Activated naive CD4-positive, alpha-beta T cell treated with anti-CD3 and anti-CD28 coated beads, Interleukin-2, amount 50 U/mL, for 24 hours (primary cell): ENCODE data around the gene CTRL.
"Not testable (repeated sequence)": the region's sequence is repeated elsewhere in the genome, so short reads cannot be mapped to it uniquely, and the experiment has no call there.

ENCODE experiments used
- H3K27ac Mint-ChIP-seq: one replicate; pipeline ENCODE4 v1.8.0; 2021; ENCODE audit warnings: mild to moderate bottlenecking, mixed read lengths
- H3K27me3 Mint-ChIP-seq: one replicate; pipeline ENCODE4 v1.8.0; 2021; ENCODE audit warnings: mixed read lengths
- H3K36me3 Mint-ChIP-seq: one replicate; pipeline ENCODE4 v1.8.0; 2021; ENCODE audit warnings: mixed read lengths
- H3K4me1 Mint-ChIP-seq: one replicate; pipeline ENCODE4 v1.8.0; 2021; ENCODE audit warnings: mixed read lengths
- H3K4me3 Mint-ChIP-seq: one replicate; pipeline ENCODE4 v1.8.0; 2021; ENCODE audit warnings: mild to moderate bottlenecking, mixed read lengths
- H3K9me3 Mint-ChIP-seq: one replicate; pipeline ENCODE4 v1.8.0; 2021; ENCODE audit warnings: mixed read lengths

The CTRL gene

DNA sequence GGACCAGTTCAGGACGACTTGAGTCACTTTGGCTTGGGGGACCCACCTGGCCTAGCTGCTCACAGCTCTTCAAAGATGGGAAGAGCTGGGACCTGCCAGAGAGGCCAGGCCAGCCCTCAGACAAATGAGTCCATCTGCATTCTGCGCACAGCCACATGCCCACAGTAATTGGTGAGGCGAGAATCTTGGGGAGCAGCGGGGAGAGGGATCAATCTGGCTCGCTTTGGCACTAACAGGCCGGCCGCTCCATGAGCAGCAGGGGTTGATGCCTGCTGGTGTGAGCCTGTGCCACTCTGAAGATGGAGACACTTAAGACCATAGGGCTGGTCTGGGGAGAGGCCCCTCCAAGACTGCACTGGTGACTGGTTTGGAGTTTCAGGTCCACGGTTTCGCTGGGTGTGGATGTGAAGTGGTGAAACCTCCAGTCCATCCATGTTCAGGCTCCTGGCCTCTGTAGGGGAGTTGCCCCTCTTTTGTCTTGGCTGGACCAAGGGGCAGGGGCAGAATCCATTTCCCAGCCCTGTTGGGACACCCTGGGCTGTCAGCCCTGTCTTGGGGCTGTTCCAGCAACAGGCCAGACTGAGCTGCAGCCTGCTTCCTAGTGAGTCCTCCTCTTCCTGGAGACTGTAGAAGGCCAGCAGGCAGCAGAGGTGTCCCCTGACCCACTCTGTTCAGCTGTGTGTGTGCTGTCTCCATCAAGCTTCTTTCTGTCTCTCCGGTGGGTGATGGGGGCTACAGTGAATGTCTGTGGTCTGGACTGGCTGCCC lies 7.3 kb downstream of the CTRL start:
- H3K36me3 Mint-ChIP-seq, result no peaks in the 10 kb centered on the region
- no peaks in the 10 kb centered on the region for H3K9me3 Mint-ChIP-seq
- H3K4me1 Mint-ChIP-seq, result peaks cover 19% of the 10 kb centered on the region
- H3K4me3 Mint-ChIP-seq, result no peak overlapping the region
- no peaks in the 10 kb centered on the region for H3K27me3 Mint-ChIP-seq
- peak overlapping the region; percentile 62 for H3K27ac Mint-ChIP-seq

- no peaks in the 10 kb centered on the region for H3K9me3 Mint-ChIP-seq
- H3K4me3 Mint-ChIP-seq, result no peak overlapping the region
- no peaks in the 10 kb centered on the region for H3K36me3 Mint-ChIP-seq
- H3K27me3 Mint-ChIP-seq, result no peaks in the 10 kb centered on the region
- no peak overlapping the region for H3K27ac Mint-ChIP-seq
- peaks cover 18% of the 10 kb centered on the region for H3K4me1 Mint-ChIP-seq
Measured at GRCh38 chr16:67923414-67924116, 8.1 kb downstream of the CTRL start.

GRCh38 chr16:67922740-67923139 lies 8.9 kb downstream of the CTRL start:
- Mint-ChIP-seq H3K36me3 (no peaks in the 10 kb centered on the region), H3K27ac (peak overlapping the region; percentile 68), H3K27me3 (no peaks in the 10 kb centered on the region), H3K4me3 (no peak overlapping the region), H3K9me3 (no peaks in the 10 kb centered on the region), H3K4me1 (peaks cover 17% of the 10 kb centered on the region)

- peak overlapping the region; percentile 55 for H3K27ac Mint-ChIP-seq
- H3K4me3 Mint-ChIP-seq, result no peak overlapping the region
- peaks cover 22% of the 10 kb centered on the region for H3K4me1 Mint-ChIP-seq
- H3K9me3 Mint-ChIP-seq, result no peaks in the 10 kb centered on the region
- H3K27me3 Mint-ChIP-seq, result no peaks in the 10 kb centered on the region
- H3K36me3 Mint-ChIP-seq, result no peaks in the 10 kb centered on the region
Measured at GRCh38 chr16:67922221-67922620, 9.4 kb downstream of the CTRL start.

GRCh38 chr16:67919622-67920221 lies 11.9 kb downstream of the CTRL start:
- no peaks in the 10 kb centered on the region for H3K27me3 Mint-ChIP-seq
- H3K4me1 Mint-ChIP-seq, result peaks cover 44% of the 10 kb centered on the region
- H3K36me3 Mint-ChIP-seq, result peaks cover 2% of the 10 kb centered on the region
- no peaks in the 10 kb centered on the region for H3K9me3 Mint-ChIP-seq
- peak overlapping the region; percentile 82 for H3K27ac Mint-ChIP-seq
- H3K4me3 Mint-ChIP-seq, result no peak overlapping the region

GRCh38 chr16:67917852-67918236 lies 13.8 kb downstream of the CTRL start:
- Mint-ChIP-seq H3K27me3 (no peaks in the 10 kb centered on the region), H3K36me3 (peaks cover 2% of the 10 kb centered on the region), H3K4me1 (peaks cover 48% of the 10 kb centered on the region), H3K4me3 (peak overlapping the region; percentile 20), H3K27ac (peak overlapping the region; percentile 52), H3K9me3 (no peaks in the 10 kb centered on the region)

- Mint-ChIP-seq H3K27me3 (no peaks in the 10 kb centered on the region), H3K9me3 (no peaks in the 10 kb centered on the region), H3K4me3 (peak overlapping the region; percentile 20), H3K4me1 (peaks cover 46% of the 10 kb centered on the region), H3K27ac (peak overlapping the region; percentile 52), H3K36me3 (peaks cover 2% of the 10 kb centered on the region)
Measured at GRCh38 chr16:67917140-67917851, 14.4 kb downstream of the CTRL start.

- Mint-ChIP-seq H3K4me3 (no peak overlapping the region), H3K36me3 (peaks cover 2% of the 10 kb centered on the region), H3K27ac (peak overlapping the region; percentile 13), H3K4me1 (peaks cover 38% of the 10 kb centered on the region), H3K27me3 (no peaks in the 10 kb centered on the region), H3K9me3 (no peaks in the 10 kb centered on the region)
Measured at GRCh38 chr16:67915831-67916723, 15.6 kb downstream of the CTRL start.

DNA sequence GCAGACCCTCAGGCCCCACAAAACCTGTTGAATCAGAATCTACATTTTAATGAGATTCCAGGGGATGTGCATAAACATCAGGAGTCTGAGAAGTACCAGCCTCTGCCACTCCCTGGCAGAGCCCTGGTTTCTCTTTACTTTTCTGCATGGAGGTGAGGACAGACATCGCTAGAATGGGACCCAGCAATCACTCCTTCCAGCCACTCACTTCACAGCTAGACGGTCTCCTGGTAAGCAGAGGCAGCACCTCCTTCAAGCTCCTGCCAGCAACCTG lies 16.2 kb downstream of the CTRL start:
- not testable (repeated sequence) for H3K4me3 Mint-ChIP-seq, H3K9me3 Mint-ChIP-seq, H3K27ac Mint-ChIP-seq, H3K36me3 Mint-ChIP-seq, H3K27me3 Mint-ChIP-seq
- peaks cover 41% of the 10 kb centered on the region for H3K4me1 Mint-ChIP-seq

DNA sequence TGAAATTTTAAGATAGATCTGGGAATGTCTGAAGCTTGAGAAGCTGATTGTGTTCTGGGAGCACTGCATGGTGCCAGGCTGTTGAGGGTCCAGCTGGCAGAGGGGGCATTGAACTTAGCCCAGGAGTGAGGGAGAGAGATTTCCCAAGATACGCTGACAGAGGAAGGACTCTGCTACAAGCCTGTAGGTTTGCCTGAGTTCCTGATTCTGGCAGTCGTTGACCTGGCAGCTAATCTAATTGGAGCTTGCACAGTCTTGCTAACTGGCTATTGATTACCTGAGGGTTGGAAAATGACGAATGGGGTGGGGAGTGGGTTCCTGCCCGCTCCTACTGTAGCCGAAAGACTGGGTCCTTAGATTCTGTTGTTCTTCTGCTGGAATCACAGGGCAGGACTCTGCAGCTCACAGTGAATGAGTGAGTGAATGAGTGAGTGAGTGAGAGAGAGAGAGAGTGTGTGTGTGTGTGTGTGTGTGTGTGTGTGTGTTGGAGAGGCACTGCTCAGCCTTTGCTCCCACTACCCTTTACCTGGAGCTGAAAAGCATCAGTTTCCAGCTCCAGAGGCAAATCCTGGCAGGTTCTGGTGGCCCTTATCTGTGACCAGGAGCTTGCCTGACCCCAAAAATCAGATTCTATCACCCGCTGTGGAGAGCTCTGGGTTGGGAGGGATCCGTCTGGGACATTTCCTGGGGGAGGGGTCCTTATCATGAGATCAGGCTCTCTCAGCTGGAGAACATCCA lies 16.7 kb downstream of the CTRL start:
- H3K27me3 Mint-ChIP-seq, result no peaks in the 10 kb centered on the region
- H3K4me3 Mint-ChIP-seq, result no peak overlapping the region
- peak overlapping the region; percentile 12 for H3K27ac Mint-ChIP-seq
- H3K36me3 Mint-ChIP-seq, result peaks cover 2% of the 10 kb centered on the region
- H3K9me3 Mint-ChIP-seq, result no peaks in the 10 kb centered on the region
- peaks cover 45% of the 10 kb centered on the region for H3K4me1 Mint-ChIP-seq

GRCh38 chr16:67910158-67910557 lies 21.5 kb downstream of the CTRL start:
- no peaks in the 10 kb centered on the region for H3K27me3 Mint-ChIP-seq
- H3K4me1 Mint-ChIP-seq, result peaks cover 27% of the 10 kb centered on the region
- no peak overlapping the region for H3K27ac Mint-ChIP-seq
- no peaks in the 10 kb centered on the region for H3K9me3 Mint-ChIP-seq
- no peak overlapping the region for H3K4me3 Mint-ChIP-seq
- H3K36me3 Mint-ChIP-seq, result peaks cover 2% of the 10 kb centered on the region

DNA sequence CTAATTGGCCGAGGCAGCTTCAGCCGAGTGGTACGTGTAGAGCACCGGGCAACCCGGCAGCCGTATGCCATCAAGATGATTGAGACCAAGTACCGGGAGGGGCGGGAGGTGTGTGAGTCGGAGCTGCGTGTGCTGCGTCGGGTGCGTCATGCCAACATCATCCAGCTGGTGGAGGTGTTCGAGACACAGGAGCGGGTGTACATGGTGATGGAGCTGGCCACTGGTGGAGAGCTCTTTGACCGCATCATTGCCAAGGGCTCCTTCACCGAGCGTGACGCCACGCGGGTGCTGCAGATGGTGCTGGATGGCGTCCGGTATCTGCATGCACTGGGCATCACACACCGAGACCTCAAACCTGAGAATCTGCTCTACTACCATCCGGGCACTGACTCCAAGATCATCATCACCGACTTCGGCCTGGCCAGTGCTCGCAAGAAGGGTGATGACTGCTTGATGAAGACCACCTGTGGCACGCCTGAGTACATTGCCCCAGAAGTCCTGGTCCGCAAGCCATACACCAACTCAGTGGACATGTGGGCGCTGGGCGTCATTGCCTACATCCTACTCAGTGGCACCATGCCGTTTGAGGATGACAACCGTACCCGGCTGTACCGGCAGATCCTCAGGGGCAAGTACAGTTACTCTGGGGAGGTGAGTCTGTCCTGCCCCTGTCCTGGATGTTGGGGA lies 22.5 kb downstream of the CTRL start:
- peaks cover 2% of the 10 kb centered on the region for H3K36me3 Mint-ChIP-seq
- H3K27ac Mint-ChIP-seq, result no peak overlapping the region

DNA sequence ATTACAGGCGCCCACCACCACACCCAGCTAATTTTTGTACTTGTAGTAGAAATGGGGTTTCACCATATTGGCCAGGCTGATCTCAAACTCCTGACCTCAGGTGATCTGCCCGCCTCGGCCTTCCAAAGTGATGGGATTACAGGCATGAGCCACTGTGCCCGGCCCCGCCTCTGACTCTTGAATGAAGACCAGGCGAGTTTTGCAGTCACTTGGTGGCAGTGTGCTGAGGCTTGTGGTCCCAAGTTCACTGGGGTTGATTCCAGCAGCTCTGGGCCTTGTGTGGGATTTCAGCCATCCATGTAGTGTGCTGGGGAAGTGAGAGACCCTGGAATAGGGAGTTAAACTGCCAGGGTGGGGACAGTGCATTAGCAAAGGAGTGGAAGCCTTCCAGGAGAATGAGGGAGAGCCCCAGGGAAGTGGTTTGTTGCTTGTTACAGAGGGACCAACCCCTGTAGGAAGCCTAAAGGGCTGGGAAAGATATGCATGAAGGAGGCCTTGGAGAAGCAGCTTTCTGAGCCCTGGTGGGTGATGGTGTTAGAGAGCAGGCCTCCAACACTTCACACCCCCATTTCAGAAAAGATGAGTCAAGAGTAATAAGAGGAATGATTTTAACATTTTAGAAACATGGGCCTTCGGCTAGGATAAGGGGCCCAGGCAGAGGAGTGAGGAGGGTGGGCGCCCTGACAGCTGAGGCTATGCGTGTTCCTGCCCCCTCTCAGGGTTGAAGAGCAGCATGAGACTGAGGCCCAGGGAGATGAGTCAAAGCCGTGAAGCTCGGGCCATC lies 24.1 kb downstream of the CTRL start:
- Mint-ChIP-seq H3K36me3 (peaks cover 2% of the 10 kb centered on the region), H3K9me3 (no peaks in the 10 kb centered on the region), H3K27me3 (no peaks in the 10 kb centered on the region), H3K27ac (no peak overlapping the region), H3K4me3 (no peak overlapping the region), H3K4me1 (peaks cover 20% of the 10 kb centered on the region)

More for the DNA sequence above, 22.5 kb downstream of the CTRL start:
- Mint-ChIP-seq H3K4me1 (peaks cover 24% of the 10 kb centered on the region), H3K9me3 (no peaks in the 10 kb centered on the region), H3K27me3 (no peaks in the 10 kb centered on the region), H3K4me3 (no peak overlapping the region)
